ENCODE results near the gene SPRR2D. TPM values are rescaled to one million over a fixed set of nuclear protein-coding genes. Genes with fewer than 3 reads are reported as not detected.

The SPRR2D gene
- total RNA-seq, 1 donor from 2014 or later, result not detected

DNA sequence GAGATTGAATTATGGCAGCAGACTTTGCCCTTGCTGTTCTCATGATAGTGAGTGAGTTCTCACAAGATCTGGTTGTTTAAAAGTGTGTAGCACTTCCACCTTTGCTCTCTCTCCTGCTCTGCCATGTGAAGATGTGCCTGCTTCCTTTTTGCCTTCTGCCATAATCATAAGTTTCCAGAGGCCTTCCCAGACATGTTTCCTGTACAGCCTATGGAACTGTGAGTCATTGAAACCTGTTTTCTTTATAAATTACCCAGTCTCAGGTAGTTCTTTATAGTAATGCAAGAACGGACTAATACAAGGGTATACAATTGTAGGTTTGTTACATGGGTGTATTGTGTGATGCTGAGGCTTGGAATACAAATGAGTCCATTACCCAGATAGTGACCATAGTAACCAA, 5.7 kb downstream of the SPRR2D start:
- Histone ChIP-seq H3K36me3 (no peaks in the 10 kb centered on the region), H3K9me3 (no peaks in the 10 kb centered on the region), H3K4me3 (no peak overlapping the region), H3K27me3 (ENCODE audit: low read depth) (no peaks in the 10 kb centered on the region), H3K4me1 (no peaks in the 10 kb centered on the region), H3K27ac (no peak overlapping the region)
- no peak for DNase-seq
- intact Hi-C loops (cut with DNase I), result no loop called here
- no peak for ATAC-seq
- TF ChIP-seq, protein P1, sequence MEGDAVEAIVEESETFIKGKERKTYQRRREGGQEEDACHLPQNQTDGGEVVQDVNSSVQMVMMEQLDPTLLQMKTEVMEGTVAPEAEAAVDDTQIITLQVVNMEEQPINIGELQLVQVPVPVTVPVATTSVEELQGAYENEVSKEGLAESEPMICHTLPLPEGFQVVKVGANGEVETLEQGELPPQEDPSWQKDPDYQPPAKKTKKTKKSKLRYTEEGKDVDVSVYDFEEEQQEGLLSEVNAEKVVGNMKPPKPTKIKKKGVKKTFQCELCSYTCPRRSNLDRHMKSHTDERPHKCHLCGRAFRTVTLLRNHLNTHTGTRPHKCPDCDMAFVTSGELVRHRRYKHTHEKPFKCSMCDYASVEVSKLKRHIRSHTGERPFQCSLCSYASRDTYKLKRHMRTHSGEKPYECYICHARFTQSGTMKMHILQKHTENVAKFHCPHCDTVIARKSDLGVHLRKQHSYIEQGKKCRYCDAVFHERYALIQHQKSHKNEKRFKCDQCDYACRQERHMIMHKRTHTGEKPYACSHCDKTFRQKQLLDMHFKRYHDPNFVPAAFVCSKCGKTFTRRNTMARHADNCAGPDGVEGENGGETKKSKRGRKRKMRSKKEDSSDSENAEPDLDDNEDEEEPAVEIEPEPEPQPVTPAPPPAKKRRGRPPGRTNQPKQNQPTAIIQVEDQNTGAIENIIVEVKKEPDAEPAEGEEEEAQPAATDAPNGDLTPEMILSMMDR (IDR thresholded peaks at IDR 0.05), result no peak

DNA sequence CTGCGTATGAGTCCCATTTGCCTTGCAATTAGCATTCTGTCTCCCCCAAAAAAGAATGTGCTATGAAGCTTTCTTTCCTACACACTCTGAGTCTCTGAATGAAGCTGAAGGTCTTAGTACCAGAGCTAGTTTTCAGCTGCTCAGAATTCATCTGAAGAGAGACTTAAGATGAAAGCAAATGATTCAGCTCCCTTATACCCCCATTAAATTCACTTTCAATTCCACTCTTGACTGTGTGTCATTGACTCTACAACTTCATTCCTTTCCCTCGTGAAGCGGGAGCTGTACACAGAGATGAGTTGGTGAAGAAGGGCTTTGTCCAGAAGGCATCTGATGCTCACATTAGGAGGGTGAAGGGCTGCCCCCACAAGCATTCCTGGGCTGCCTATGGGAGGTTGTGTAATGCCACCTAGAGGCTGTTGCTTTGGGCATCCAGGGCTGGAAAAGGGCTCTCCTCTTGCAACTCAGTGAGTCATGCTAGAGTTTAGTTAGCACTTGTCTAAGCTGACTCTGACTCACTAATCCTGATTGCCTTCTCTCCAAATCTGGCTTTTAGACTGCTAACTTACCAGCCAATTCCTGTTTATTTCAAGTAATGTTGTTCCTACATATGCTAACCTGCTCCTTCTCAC, 8.1 kb downstream of the SPRR2D start:
- no peak for DNase-seq
- TF ChIP-seq, protein P1 (IDR thresholded peaks at IDR 0.05), result no peak
- ATAC-seq, result peak; percentile 77 to 80

DNA sequence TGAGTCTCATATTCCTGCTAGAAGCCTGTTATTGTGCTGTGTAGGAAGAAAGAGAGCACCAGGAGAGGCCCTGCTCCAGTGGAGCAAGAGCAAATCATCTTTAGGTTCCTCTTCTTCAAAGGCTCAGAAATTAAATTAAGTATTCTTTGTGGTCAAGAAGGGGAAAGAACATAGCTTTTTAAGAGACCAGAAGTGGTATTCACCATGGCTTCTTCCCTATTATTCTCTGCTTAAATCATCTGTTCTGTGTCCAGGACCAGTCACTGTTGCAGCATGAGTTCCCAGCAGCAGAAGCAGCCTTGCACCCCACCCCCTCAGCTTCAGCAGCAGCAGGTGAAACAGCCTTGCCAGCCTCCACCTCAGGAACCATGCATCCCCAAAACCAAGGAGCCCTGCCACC, 8.8 kb downstream of the SPRR2D start:
- H3K9me3 ChIP-seq, result no peaks in the 10 kb centered on the region
- no peak for DNase-seq
- ATAC-seq, result no peak
- no peaks in the 10 kb centered on the region for H3K36me3 ChIP-seq
- intact Hi-C loops (cut with DNase I), result no loop called here
- H3K4me3 ChIP-seq, result no peak overlapping the region
- H3K27me3 ChIP-seq (ENCODE audit: low read depth), result no peaks in the 10 kb centered on the region
- H3K27ac ChIP-seq, result no peak overlapping the region
- H3K4me1 ChIP-seq, result no peaks in the 10 kb centered on the region
- TF ChIP-seq, protein P1 (IDR thresholded peaks at IDR 0.05), result no peak

More for the DNA sequence above, 8.1 kb downstream of the SPRR2D start:
- no peaks in the 10 kb centered on the region for H3K36me3 ChIP-seq
- no peak overlapping the region for H3K4me3 ChIP-seq
- intact Hi-C loops (cut with DNase I), result no loop called here
- H3K9me3 ChIP-seq, result no peaks in the 10 kb centered on the region
- H3K27ac ChIP-seq, result no peak overlapping the region
- H3K27me3 ChIP-seq (ENCODE audit: low read depth), result no peaks in the 10 kb centered on the region
- H3K4me1 ChIP-seq, result no peaks in the 10 kb centered on the region

DNA sequence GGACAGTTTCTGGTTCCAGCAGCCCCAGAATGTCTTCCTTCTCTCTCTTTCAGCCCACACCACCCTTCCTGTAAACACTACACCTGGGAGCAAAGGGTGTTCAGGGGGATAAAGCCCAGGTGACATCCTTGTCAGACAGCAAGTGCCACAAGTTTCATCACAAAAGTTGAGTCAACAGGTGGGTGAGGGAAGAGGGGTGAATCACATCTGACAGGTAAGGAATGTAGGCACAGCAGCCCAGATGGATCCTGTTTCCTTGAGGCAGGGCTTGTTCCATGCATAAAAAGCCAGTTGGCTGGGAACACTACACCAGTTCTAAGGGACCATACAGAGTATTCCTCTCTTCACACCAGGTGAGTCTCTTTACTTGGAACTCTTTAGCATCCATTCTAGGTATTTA, 10.0 kb downstream of the SPRR2D start, which contains the start of gene SPRR1B:
Gene SPRR1B (plus strand): TSS at position 309 of the 400 bp plus-strand sequence. CDS start 1,143 bp downstream, outside the sequence.
- DNase-seq, result no peak
- H3K4me1 ChIP-seq, result no peaks in the 10 kb centered on the region
- intact Hi-C loops (cut with DNase I), result no loop called here
- no peaks in the 10 kb centered on the region for H3K27me3 ChIP-seq (ENCODE audit: low read depth)
- H3K36me3 ChIP-seq, result no peaks in the 10 kb centered on the region
- ATAC-seq, result no peak
- TF ChIP-seq, protein P1 (IDR thresholded peaks at IDR 0.05), result no peak
- no peaks in the 10 kb centered on the region for H3K9me3 ChIP-seq
- no peak within 1 kb of the TSS for H3K4me3 ChIP-seq
- H3K27ac ChIP-seq, result no peak within 1 kb of the TSS

DNA sequence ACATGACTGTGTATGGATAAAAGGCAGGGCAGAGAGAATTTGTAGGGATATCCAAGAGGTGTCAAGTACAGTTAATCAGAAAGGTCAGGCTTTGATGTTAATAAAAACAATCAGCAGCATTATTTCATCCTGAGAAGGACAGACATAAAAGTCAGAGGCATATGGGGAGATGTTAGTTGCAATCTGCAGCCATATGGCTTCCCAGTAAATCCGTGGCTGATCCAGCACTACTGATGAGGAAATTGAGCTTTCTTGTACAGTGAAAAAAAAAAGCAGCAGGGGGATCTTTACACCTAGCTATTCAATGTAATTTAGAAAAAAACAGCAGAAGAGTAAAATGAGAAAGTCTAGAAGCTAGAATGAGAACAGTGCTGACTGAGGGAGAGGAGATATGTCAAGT, 12.2 kb downstream of the SPRR2D start:
- no peak overlapping the region for H3K4me3 ChIP-seq
- TF ChIP-seq, protein P1 (IDR thresholded peaks at IDR 0.05), result no peak
- DNase-seq, result no peak
- H3K27me3 ChIP-seq (ENCODE audit: low read depth), result no peaks in the 10 kb centered on the region
- H3K9me3 ChIP-seq, result no peaks in the 10 kb centered on the region
- no peak overlapping the region for H3K27ac ChIP-seq
- intact Hi-C loops (cut with DNase I), result no loop called here
- no peaks in the 10 kb centered on the region for H3K36me3 ChIP-seq
- no peaks in the 10 kb centered on the region for H3K4me1 ChIP-seq
- no peak for ATAC-seq

Measured in lower lobe of right lung (tissue), 2 donors.